MM.1S (cell line): ENCODE measurements around the gene REEP2.

ENCODE experiments used
- DNase-seq: peaks from one replicate; pipeline ENCODE4 v3.0.0-alpha.2; 2015
- H2AFZ ChIP-seq: fragments of 300-600 bp; sonication (generic); 2 replicates; pipeline ENCODE4 v1.6.0; 2016; ENCODE audit warnings: antibody characterized with exemption, low read length
- H3F3A ChIP-seq: fragments of 300-600 bp; sonication (generic); 2 replicates; pipeline ENCODE4 v1.6.1; 2016; ENCODE audit warnings: mild to moderate bottlenecking, antibody characterized with exemption, low read length, moderate library complexity, mixed read lengths; ENCODE audit not compliant: insufficient read depth
- H3K27ac ChIP-seq: fragments of 300-600 bp; sonication (generic); 2 replicates; pipeline ENCODE4 v1.5.1; 2016; ENCODE audit warnings: mild to moderate bottlenecking, low read length
- H3K27me3 ChIP-seq: fragments of 300-600 bp; sonication (generic); replicated peaks from 2 replicates; pipeline ENCODE4 v1.6.0; 2016; ENCODE audit warnings: low read length; ENCODE audit not compliant: insufficient read depth
- H3K36me3 ChIP-seq: fragments of 300-600 bp; sonication (generic); replicated peaks from 2 replicates; pipeline ENCODE4 v1.6.1; 2016; ENCODE audit warnings: mild to moderate bottlenecking, low read length, mixed read lengths; ENCODE audit not compliant: insufficient read depth
- H3K4me1 ChIP-seq: fragments of 300-600 bp; sonication (generic); 2 replicates; pipeline ENCODE4 v1.6.1; 2016; ENCODE audit warnings: low read length, mixed read lengths
- H3K4me2 ChIP-seq: fragments of 300-600 bp; sonication (generic); 2 replicates; pipeline ENCODE4 v1.6.0; 2016; ENCODE audit warnings: low read depth, low read length
- H3K4me3 ChIP-seq: fragments of 300-600 bp; sonication (generic); 2 replicates; pipeline ENCODE4 v1.5.1; 2016; ENCODE audit warnings: low read length, mixed read lengths
- H3K79me2 ChIP-seq: fragments of 300-600 bp; sonication (generic); 2 replicates; pipeline ENCODE4 v1.6.1; 2016; ENCODE audit warnings: mixed run types, low read length, mixed read lengths
- H3K9ac ChIP-seq: fragments of 300-600 bp; sonication (generic); 2 replicates; pipeline ENCODE4 v1.6.1; 2016; ENCODE audit warnings: low read length, mixed read lengths
- H3K9me2 ChIP-seq: fragments of 300-600 bp; sonication (generic); replicated peaks from 2 replicates; pipeline ENCODE4 v1.6.1; 2016; ENCODE audit warnings: mild to moderate bottlenecking, low read length, mixed read lengths; ENCODE audit not compliant: insufficient read depth
- H3K9me3 ChIP-seq: fragments of 300-600 bp; sonication (generic); replicated peaks from 2 replicates; pipeline ENCODE4 v1.6.1; 2016; ENCODE audit warnings: mild to moderate bottlenecking, low read length, mixed read lengths; ENCODE audit not compliant: insufficient read depth
- H4K20me1 ChIP-seq: fragments of 300-600 bp; sonication (generic); 2 replicates; pipeline ENCODE4 v1.6.1; 2016; ENCODE audit warnings: mild to moderate bottlenecking, low read length, moderate library complexity, mixed read lengths; ENCODE audit not compliant: insufficient read depth
- CTCF ChIP-seq: fragments of 300-600 bp; sonication (generic); IDR thresholded peaks from 2 replicates; pipeline ENCODE4 v1.5.1; 2016; ENCODE audit warnings: antibody characterized with exemption, low read length, mixed read lengths
- EZH2 ChIP-seq: fragments of 300-600 bp; sonication (generic); optimal IDR thresholded peaks from 2 replicates; pipeline ENCODE3; 2017; ENCODE audit warnings: low read depth, mild to moderate bottlenecking, antibody characterized with exemption, low read length, mixed read lengths
- EZH2phosphoT487 ChIP-seq: fragments of 300-600 bp; sonication (generic); IDR thresholded peaks from 2 replicates; pipeline ENCODE4 v1.6.1; 2018; ENCODE audit warnings: antibody characterized with exemption, low read length

Gene REEP2

GRCh38 chr5:138482638-138483037, 43.8 kb downstream of the REEP2 start:
- H3K9me3 ChIP-seq, result no peaks in the 10 kb centered on the region
- DNase-seq, result no peak
- TF ChIP-seq CTCF (no peak), EZH2phosphoT487 (no peak), EZH2 (no peak)

DNA sequence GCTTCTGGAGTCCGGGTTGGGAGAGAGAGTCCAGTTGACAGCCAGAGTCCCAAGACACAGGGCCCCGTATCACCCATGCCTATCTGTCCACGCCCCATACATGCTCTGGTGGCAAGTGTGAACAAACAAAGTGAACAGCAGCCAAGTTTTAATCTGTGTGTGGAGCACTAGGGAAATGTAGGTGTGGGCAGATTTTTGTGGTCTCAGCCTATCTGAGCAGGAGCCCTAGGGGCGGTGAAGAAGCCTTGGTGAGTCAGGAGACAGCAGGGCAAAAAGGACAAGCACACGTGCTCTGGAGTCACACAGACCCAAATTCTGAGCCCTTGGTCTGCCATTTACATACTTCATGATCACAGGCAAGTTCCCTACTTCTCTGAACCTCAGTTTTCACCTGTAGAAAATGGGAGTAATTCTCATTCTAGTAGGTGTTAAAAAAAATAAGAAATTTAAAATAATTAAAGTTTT, 49.7 kb downstream of the REEP2 start:
- DNase-seq, result no peak
- no peak for TF ChIP-seq EZH2
- TF ChIP-seq CTCF, result no peak
- no peak for TF ChIP-seq EZH2phosphoT487
- peaks cover 43% of the 10 kb centered on the region for H3K27me3 ChIP-seq
- no peak overlapping the region for H3K4me3 ChIP-seq
- H3K27ac ChIP-seq, result no peak overlapping the region
- no peak overlapping the region for H3K4me2 ChIP-seq
- no peaks in the 10 kb centered on the region for H4K20me1 ChIP-seq
- H3K9me3 ChIP-seq, result no peaks in the 10 kb centered on the region
- no peak overlapping the region for H3K9ac ChIP-seq
- no peaks in the 10 kb centered on the region for H3F3A ChIP-seq
- no peaks in the 10 kb centered on the region for H3K79me2 ChIP-seq
- no peaks in the 10 kb centered on the region for H3K9me2 ChIP-seq
- peaks cover 4% of the 10 kb centered on the region; the same call in 1 of the 2 replicates for H3K4me1 ChIP-seq
- H2AFZ ChIP-seq, result no peak overlapping the region
- H3K36me3 ChIP-seq, result no peaks in the 10 kb centered on the region

More at GRCh38 chr5:138482638-138483037, 43.8 kb downstream of the REEP2 start:
- Histone ChIP-seq H3K9me2 (no peaks in the 10 kb centered on the region), H3K27me3 (no peaks in the 10 kb centered on the region; the same call in 1 of the 2 replicates), H4K20me1 (no peaks in the 10 kb centered on the region), H3K4me1 (no peaks in the 10 kb centered on the region), H3K79me2 (no peaks in the 10 kb centered on the region), H3K9ac (no peak overlapping the region), H3F3A (no peaks in the 10 kb centered on the region), H3K4me2 (no peak overlapping the region), H3K4me3 (no peak overlapping the region), H3K27ac (no peak overlapping the region), H2AFZ (no peak overlapping the region), H3K36me3 (no peaks in the 10 kb centered on the region)

DNA sequence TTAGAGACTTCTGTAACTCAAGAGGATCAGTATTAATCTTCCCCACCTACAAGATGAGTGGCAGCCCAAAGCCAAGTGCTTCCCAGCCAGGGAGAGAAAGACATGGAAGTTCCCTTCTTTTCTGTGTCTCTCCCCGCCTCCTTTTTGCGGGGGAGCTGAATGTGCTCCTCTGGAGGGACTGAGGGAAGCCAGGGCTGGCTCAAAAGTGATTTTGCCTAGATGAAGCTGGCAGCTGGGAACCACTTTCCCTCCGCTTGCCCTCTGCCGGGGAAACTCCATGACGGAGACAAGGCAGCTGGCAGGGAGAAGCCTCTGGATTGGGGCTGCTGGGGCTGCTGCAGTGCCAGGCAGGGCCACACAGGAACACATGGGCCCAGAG, 50.8 kb downstream of the REEP2 start:
- no peaks in the 10 kb centered on the region for H3K36me3 ChIP-seq
- no peak for TF ChIP-seq CTCF
- no peak for TF ChIP-seq EZH2phosphoT487
- TF ChIP-seq EZH2, result no peak
- peaks cover 4% of the 10 kb centered on the region; the same call in 1 of the 2 replicates for H3K4me1 ChIP-seq
- H3K9ac ChIP-seq, result no peak overlapping the region
- H2AFZ ChIP-seq, result no peak overlapping the region
- no peaks in the 10 kb centered on the region for H3K9me2 ChIP-seq
- H3K9me3 ChIP-seq, result no peaks in the 10 kb centered on the region
- H4K20me1 ChIP-seq, result no peaks in the 10 kb centered on the region
- H3K27ac ChIP-seq, result no peak overlapping the region
- no peaks in the 10 kb centered on the region for H3K79me2 ChIP-seq
- no peak overlapping the region for H3K4me2 ChIP-seq
- H3K4me3 ChIP-seq, result no peak overlapping the region
- no peaks in the 10 kb centered on the region for H3F3A ChIP-seq
- H3K27me3 ChIP-seq, result peaks cover 43% of the 10 kb centered on the region
- no peak for DNase-seq
